H7 (cell line): ENCODE results near the gene ZNF701. TPM values are rescaled to one million over a fixed set of nuclear protein-coding genes. Genes with fewer than 3 reads are reported as not detected.
"Not testable (repeated sequence)": the region's sequence is repeated elsewhere in the genome, so short reads cannot be mapped to it uniquely, and the experiment has no call there.

Experiments
- DNase-seq: peaks from one replicate; pipeline ENCODE4 v3.0.0; 2012
- H3K27me3 ChIP-seq: 2 replicates; pipeline ENCODE4 v1.6.0; 2011; ENCODE audit warnings: mild to moderate bottlenecking, low read length; ENCODE audit not compliant: control insufficient read depth, insufficient read depth
- H3K36me3 ChIP-seq: replicated peaks from 2 replicates; pipeline ENCODE4 v1.5.1; 2011; ENCODE audit warnings: low read length; ENCODE audit not compliant: control insufficient read depth, insufficient read depth
- H3K4me3 ChIP-seq: 2 replicates; pipeline ENCODE4 v1.5.1; 2011; ENCODE audit warnings: low read depth, mild to moderate bottlenecking, control low read depth, low read length, moderate library complexity; ENCODE audit not compliant: insufficient read depth
- total RNA-seq: library from RNA; depleted of rRNA; stranded (reverse); fragments of >200 nt; shearing (Covaris generic); gene quantifications from 2 replicates; pipeline ENCODE4 v1.2.3, GENCODE V29; 2014

ZNF701 gene
- total RNA-seq, 1 experiment from 2014 or later: 15.2 TPM

- DNase-seq: no peak
- Histone ChIP-seq H3K4me3 (no peak overlapping the region), H3K27me3 (no peaks in the 10 kb centered on the region), H3K36me3 (peaks cover 5% of the 10 kb centered on the region)
Measured at GRCh38 chr19:52542984-52543664, 27.0 kb upstream of the ZNF701 start.

- H3K27me3 ChIP-seq: no peaks in the 10 kb centered on the region
- H3K36me3 ChIP-seq: peaks cover 14% of the 10 kb centered on the region
- no peak for DNase-seq
- H3K4me3 ChIP-seq: no peak overlapping the region
Measured at GRCh38 chr19:52554216-52554971, 15.7 kb upstream of the ZNF701 start.

- Histone ChIP-seq H3K4me3 (no peak overlapping the region), H3K36me3 (peaks cover 14% of the 10 kb centered on the region), H3K27me3 (no peaks in the 10 kb centered on the region)
- no peak for DNase-seq
Measured at GRCh38 chr19:52557231-52557995, 12.7 kb upstream of the ZNF701 start.

- not testable (repeated sequence) for H3K4me3 ChIP-seq, DNase-seq, H3K36me3 ChIP-seq, H3K27me3 ChIP-seq
Measured at GRCh38 chr19:52558732-52559445, 11.2 kb upstream of the ZNF701 start.

- not testable (repeated sequence) for DNase-seq, H3K4me3 ChIP-seq, H3K27me3 ChIP-seq, H3K36me3 ChIP-seq
Measured at GRCh38 chr19:52561611-52562010, 8.5 kb upstream of the ZNF701 start.

GRCh38 chr19:52566121-52566520 is 4.0 kb upstream of the ZNF701 start:
- no peaks in the 10 kb centered on the region; the same call in 1 of the 2 replicates for H3K36me3 ChIP-seq
- no peak for DNase-seq

GRCh38 chr19:52566588-52566987 is 3.5 kb upstream of the ZNF701 start:
- H3K36me3 ChIP-seq: no peaks in the 10 kb centered on the region; the same call in 1 of the 2 replicates
- DNase-seq: no peak
- H3K4me3 ChIP-seq: no peak overlapping the region
- no peaks in the 10 kb centered on the region for H3K27me3 ChIP-seq

More at GRCh38 chr19:52566121-52566520, 4.0 kb upstream of the ZNF701 start:
- no peak overlapping the region for H3K4me3 ChIP-seq
- no peaks in the 10 kb centered on the region for H3K27me3 ChIP-seq

- Histone ChIP-seq H3K36me3 (peaks cover 1% of the 10 kb centered on the region; the same call in 1 of the 2 replicates), H3K4me3 (no peak overlapping the region), H3K27me3 (no peaks in the 10 kb centered on the region)
- DNase-seq: no peak
Measured at GRCh38 chr19:52567921-52568320, 2.2 kb upstream of the ZNF701 start.

- not testable (repeated sequence) for H3K36me3 ChIP-seq, H3K27me3 ChIP-seq
- DNase-seq: peak; percentile 84
- H3K4me3 ChIP-seq: peak overlapping the region; percentile 68
Measured at GRCh38 chr19:52569638-52569999, 468 bp upstream of the ZNF701 start.

GRCh38 chr19:52584736-52585440 is 14.8 kb downstream of the ZNF701 start:
- peak overlapping the region; percentile 49 for H3K4me3 ChIP-seq
- no peaks in the 10 kb centered on the region for H3K27me3 ChIP-seq
- peak; percentile 77 for DNase-seq
- peaks cover 10% of the 10 kb centered on the region for H3K36me3 ChIP-seq

- peak; percentile 39 for DNase-seq
- Histone ChIP-seq H3K27me3 (no peaks in the 10 kb centered on the region), H3K36me3 (peaks cover 10% of the 10 kb centered on the region), H3K4me3 (peak overlapping the region; percentile 49; the same call in 1 of the 2 replicates)
Measured at GRCh38 chr19:52585604-52586003, 15.5 kb downstream of the ZNF701 start.

- no peak for DNase-seq
- H3K27me3 ChIP-seq: no peaks in the 10 kb centered on the region
- no peak overlapping the region for H3K4me3 ChIP-seq
- H3K36me3 ChIP-seq: no peaks in the 10 kb centered on the region; the same call in 1 of the 2 replicates
Measured at GRCh38 chr19:52590728-52591127, 20.6 kb downstream of the ZNF701 start.

- peaks cover 4% of the 10 kb centered on the region for H3K36me3 ChIP-seq
- DNase-seq: no peak
- no peak overlapping the region for H3K4me3 ChIP-seq
- no peaks in the 10 kb centered on the region for H3K27me3 ChIP-seq
Measured at GRCh38 chr19:52592301-52592700, 22.2 kb downstream of the ZNF701 start.

GRCh38 chr19:52593441-52593840 is 23.4 kb downstream of the ZNF701 start:
- not testable (repeated sequence) for H3K36me3 ChIP-seq, H3K4me3 ChIP-seq, H3K27me3 ChIP-seq, DNase-seq
